OCI-LY3 (cell line): Measurements from ENCODE around the gene CYTH3.
"Not testable (repeated sequence)": the region's sequence is repeated elsewhere in the genome, so short reads cannot be mapped to it uniquely, and the experiment has no call there.

Experiments
- H2AFZ ChIP-seq: fragments of 200-600, 300-600 bp; shearing (Covaris generic); 2 replicates; pipeline ENCODE4 v1.6.0; 2014; ENCODE audit warnings: antibody characterized with exemption, low read depth, low read length
- H3K27ac ChIP-seq: fragments of 200-600, 300-600 bp; sonication (generic); 2 replicates; pipeline ENCODE4 v1.5.1; 2014; ENCODE audit warnings: mild to moderate bottlenecking, low read length, moderate library complexity, mixed read lengths
- H3K27me3 ChIP-seq: fragments of 200-600, 300-600 bp; sonication (generic); 2 replicates; pipeline ENCODE4 v1.6.1; 2014; ENCODE audit warnings: low read depth, low read length, mixed read lengths
- H3K36me3 ChIP-seq: fragments of 200-600, 300-600 bp; sonication (generic); replicated peaks from 2 replicates; pipeline ENCODE3; 2014; ENCODE audit warnings: low read depth, low read length, mixed read lengths
- H3K4me1 ChIP-seq: fragments of 300-600, 200-600 bp; sonication (generic); 2 replicates; pipeline ENCODE4 v1.6.1; 2014; ENCODE audit warnings: low read length, mixed read lengths
- H3K4me2 ChIP-seq: fragments of 200-600, 300-600 bp; sonication (generic); 2 replicates; pipeline ENCODE4 v1.6.1; 2014; ENCODE audit warnings: low read length, mixed read lengths
- H3K4me3 ChIP-seq: fragments of 300-600, 200-600 bp; sonication (generic); 2 replicates; pipeline ENCODE4 v1.5.1; 2014; ENCODE audit warnings: antibody characterized with exemption, mild to moderate bottlenecking, low read length, moderate library complexity
- H3K79me2 ChIP-seq: fragments of 300-600, 200-600 bp; shearing (Covaris generic); 2 replicates; pipeline ENCODE4 v1.6.1; 2014; ENCODE audit warnings: mild to moderate bottlenecking, low read length, mixed read lengths
- H3K9ac ChIP-seq: fragments of 300-600, 200-600 bp; shearing (Covaris generic); 2 replicates; pipeline ENCODE4 v1.6.0; 2014; ENCODE audit warnings: mild to moderate bottlenecking, low read length, moderate library complexity
- H3K9me3 ChIP-seq: fragments of 200-600, 300-600 bp; shearing (Covaris generic); 2 replicates; pipeline ENCODE4 v1.6.1; 2014; ENCODE audit warnings: low read length, mixed read lengths; ENCODE audit not compliant: insufficient read depth
- H4K20me1 ChIP-seq: fragments of 200-600, 300-600 bp; sonication (generic); 2 replicates; pipeline ENCODE4 v1.6.1; 2016; ENCODE audit warnings: low read length, mixed read lengths; ENCODE audit not compliant: insufficient read depth
- EZH2phosphoT487 ChIP-seq: fragments of 200-600 bp; shearing (Covaris generic); IDR thresholded peaks from 2 replicates; pipeline ENCODE4 v1.6.1; 2018; ENCODE audit warnings: antibody characterized with exemption, mixed run types, low read depth
- TF ChIP-seq, protein P1 (sequence below): fragments of 200-600, 300-600 bp; sonication (generic); IDR thresholded peaks from 2 replicates; pipeline ENCODE4 v1.5.1; 2014; ENCODE audit warnings: antibody characterized with exemption, low read length, low read depth

Gene CYTH3

DNA sequence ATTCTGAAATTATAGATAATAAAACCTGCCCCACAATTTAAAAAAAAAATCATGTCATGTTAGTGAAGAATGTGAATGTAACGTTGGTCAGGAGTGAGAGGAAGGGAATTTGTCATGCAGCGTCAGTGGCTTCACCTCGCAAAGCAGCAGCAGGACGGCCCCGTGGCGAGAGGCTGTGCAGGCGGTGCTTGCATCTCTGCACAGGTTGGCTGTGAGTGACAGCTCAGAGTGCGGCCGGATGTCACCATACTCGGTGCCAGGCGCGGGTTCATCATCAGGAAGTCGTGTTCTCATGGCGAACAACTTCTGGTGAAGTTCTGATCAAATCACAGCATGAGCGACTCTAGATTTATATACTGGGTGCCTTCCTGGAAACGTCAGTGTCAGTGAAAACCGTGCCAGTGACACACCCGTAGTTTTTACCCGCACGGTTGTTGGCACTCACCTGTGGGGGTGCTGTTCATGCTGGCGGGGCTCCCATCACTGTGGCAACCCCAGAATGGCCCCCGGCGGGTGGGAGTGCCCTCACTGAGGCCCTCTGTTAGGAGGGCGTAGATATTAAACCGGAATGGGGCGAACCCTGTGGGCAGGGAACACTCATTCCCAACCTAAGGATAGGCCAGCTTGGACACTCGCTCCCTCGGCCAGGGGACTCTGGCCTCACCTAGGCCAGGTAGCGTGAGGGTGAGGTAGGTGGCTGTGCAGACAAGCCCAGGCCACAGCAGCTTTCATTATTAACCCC is 120.3 kb downstream of the CYTH3 start:
- TF ChIP-seq, protein P1, sequence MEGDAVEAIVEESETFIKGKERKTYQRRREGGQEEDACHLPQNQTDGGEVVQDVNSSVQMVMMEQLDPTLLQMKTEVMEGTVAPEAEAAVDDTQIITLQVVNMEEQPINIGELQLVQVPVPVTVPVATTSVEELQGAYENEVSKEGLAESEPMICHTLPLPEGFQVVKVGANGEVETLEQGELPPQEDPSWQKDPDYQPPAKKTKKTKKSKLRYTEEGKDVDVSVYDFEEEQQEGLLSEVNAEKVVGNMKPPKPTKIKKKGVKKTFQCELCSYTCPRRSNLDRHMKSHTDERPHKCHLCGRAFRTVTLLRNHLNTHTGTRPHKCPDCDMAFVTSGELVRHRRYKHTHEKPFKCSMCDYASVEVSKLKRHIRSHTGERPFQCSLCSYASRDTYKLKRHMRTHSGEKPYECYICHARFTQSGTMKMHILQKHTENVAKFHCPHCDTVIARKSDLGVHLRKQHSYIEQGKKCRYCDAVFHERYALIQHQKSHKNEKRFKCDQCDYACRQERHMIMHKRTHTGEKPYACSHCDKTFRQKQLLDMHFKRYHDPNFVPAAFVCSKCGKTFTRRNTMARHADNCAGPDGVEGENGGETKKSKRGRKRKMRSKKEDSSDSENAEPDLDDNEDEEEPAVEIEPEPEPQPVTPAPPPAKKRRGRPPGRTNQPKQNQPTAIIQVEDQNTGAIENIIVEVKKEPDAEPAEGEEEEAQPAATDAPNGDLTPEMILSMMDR: no peak
- TF ChIP-seq EZH2phosphoT487: no peak
- Histone ChIP-seq H4K20me1 (no peaks in the 10 kb centered on the region), H3K9me3 (no peaks in the 10 kb centered on the region), H3K79me2 (no peaks in the 10 kb centered on the region), H3K36me3 (peaks cover 3% of the 10 kb centered on the region), H3K9ac (no peak overlapping the region), H3K4me1 (no peaks in the 10 kb centered on the region), H3K4me2 (no peak overlapping the region), H2AFZ (no peak overlapping the region), H3K27ac (no peak overlapping the region), H3K27me3 (no peaks in the 10 kb centered on the region), H3K4me3 (no peak overlapping the region)

DNA sequence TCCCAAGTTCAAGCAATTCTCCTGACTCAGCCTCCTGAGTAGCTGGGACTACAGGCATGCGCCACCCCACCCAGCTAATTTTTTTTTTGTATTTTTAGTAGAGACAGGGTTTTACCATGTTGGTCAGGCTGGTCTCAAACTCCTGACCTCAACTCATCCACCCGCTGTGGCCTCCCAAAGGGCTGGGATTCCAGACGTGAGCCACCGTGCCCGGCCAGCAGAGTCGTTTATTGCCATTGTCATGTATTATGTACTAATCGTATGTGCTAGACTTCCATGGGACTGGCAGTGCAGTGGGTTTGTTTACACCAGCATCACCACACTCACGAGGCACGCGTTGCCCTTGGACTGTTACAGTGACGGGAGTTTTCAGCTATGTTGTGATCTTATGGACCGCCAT is 120.9 kb downstream of the CYTH3 start:
- not testable (repeated sequence) for H2AFZ ChIP-seq, H3K9me3 ChIP-seq, H3K4me1 ChIP-seq, H3K79me2 ChIP-seq, H3K27ac ChIP-seq, H3K36me3 ChIP-seq, H3K27me3 ChIP-seq, H3K4me3 ChIP-seq, H4K20me1 ChIP-seq, H3K9ac ChIP-seq, H3K4me2 ChIP-seq

DNA sequence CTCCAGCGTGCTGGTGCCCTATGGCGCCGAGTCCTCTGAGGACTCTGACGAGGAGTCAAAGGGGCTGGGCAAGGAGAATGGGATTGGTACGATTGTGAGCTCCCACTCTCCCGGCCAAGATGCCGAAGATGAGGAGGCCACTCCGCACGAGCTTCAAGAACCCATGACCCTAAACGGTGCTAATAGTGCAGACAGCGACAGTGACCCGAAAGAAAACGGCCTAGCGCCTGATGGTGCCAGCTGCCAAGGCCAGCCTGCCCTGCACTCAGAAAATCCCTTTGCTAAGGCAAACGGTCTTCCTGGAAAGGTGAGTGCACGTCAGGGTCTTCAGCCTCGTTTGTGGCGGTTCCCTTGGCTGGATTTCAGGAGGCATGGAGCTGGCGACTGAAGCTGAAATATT is 122.4 kb downstream of the CYTH3 start:
- Histone ChIP-seq H3K9me3 (no peaks in the 10 kb centered on the region), H3K36me3 (no peaks in the 10 kb centered on the region), H3K4me1 (no peaks in the 10 kb centered on the region), H2AFZ (no peak overlapping the region), H3K27me3 (no peaks in the 10 kb centered on the region), H3K27ac (no peak overlapping the region), H3K9ac (no peak overlapping the region), H3K79me2 (no peaks in the 10 kb centered on the region), H3K4me2 (no peak overlapping the region), H4K20me1 (no peaks in the 10 kb centered on the region), H3K4me3 (no peak overlapping the region)
- TF ChIP-seq, protein P1: no peak
- no peak for TF ChIP-seq EZH2phosphoT487

DNA sequence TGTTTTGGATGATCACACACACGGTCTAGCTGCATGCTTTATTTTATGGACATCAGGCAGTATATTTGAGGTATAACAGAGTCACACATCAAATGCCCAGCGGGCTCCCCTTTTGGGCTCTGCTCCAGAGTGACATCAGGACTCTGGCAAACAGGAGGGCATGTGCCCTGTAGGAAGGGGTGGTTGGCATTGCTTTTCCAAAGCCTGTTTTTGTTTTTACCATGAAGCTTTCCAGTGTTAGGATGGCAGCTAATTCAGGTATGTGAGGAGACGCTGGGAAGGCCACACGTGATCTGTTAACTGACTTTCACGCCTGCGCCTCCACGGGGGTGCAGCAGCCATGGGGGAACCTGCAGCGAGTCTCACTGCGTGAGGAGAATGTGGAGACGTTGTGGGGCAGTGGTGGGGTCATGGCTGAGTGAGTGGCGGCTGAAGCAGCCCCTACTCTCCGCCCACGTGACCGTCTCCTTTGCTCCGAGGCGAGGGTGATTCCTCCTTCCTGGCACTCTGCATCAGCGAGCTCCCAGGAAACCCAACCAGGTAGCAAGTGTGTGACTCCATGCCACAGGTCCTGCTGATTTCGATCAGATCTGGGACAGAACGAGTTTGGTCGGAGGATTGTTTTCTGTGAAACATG is 123.6 kb downstream of the CYTH3 start:
- peaks cover 5% of the 10 kb centered on the region for H3K36me3 ChIP-seq
- TF ChIP-seq, protein P1: no peak
- no peak for TF ChIP-seq EZH2phosphoT487

More for the DNA sequence above, 123.6 kb downstream of the CYTH3 start:
- no peak overlapping the region for H3K9ac ChIP-seq
- no peaks in the 10 kb centered on the region for H3K27me3 ChIP-seq
- no peak overlapping the region for H3K4me2 ChIP-seq
- H3K27ac ChIP-seq: no peak overlapping the region
- no peaks in the 10 kb centered on the region for H3K9me3 ChIP-seq
- H3K4me3 ChIP-seq: no peak overlapping the region
- no peak overlapping the region for H2AFZ ChIP-seq
- H3K79me2 ChIP-seq: no peaks in the 10 kb centered on the region
- no peaks in the 10 kb centered on the region for H4K20me1 ChIP-seq
- no peaks in the 10 kb centered on the region for H3K4me1 ChIP-seq
